Thyroid gland (tissue), 4 donors: ENCODE measurements around the gene THRSP. TPM values are rescaled to one million over a fixed set of nuclear protein-coding genes. Genes with fewer than 3 reads are reported as not detected.

Experiments
- DNase-seq, 2 donors: peaks; one replicate each; pipeline ENCODE4 v3.0.0-alpha.2; 2019
- H3K27ac ChIP-seq, 3 donors: fragments of 200-600 bp; sonication (generic); 1 replicate in 2 of 3; 2 replicates in 1 of 3; pipeline ENCODE4 v1.5.1; 2016 to 2019; ENCODE audit warnings: mild to moderate bottlenecking in 1 of 3, moderate library complexity in 1 of 3
- H3K27me3 ChIP-seq: fragments of 200-600 bp; sonication (generic); one replicate; pipeline ENCODE4 v1.5.1; 2019
- H3K36me3 ChIP-seq, 2 donors: fragments of 200-600 bp; sonication (generic); one replicate each; pipeline ENCODE4 v1.5.1; 2016 to 2019
- H3K4me1 ChIP-seq, 2 donors: fragments of 200-600 bp; sonication (generic); one replicate each; pipeline ENCODE4 v1.5.1; 2017 to 2019
- H3K4me3 ChIP-seq, 3 donors: fragments of 200-600 bp; sonication (generic); replicated peaks in 1 of 3; 1 replicate in 2 of 3; 2 replicates in 1 of 3; pipeline ENCODE4 v1.5.1; 2016; ENCODE audit warnings: mild to moderate bottlenecking in 1 of 3
- H3K9me3 ChIP-seq: fragments of 200-600 bp; sonication (generic); one replicate; pipeline ENCODE4 v1.5.1; 2017
- CTCF ChIP-seq, 6 experiments: fragments of 200-600 bp in 3 of 6; fragments of 450-650 bp in 3 of 6; sonication (generic) in 3 of 6; IDR thresholded peaks; one replicate each; pipeline ENCODE4 v1.5.1; 2016 to 2019; ENCODE audit warnings: antibody characterized with exemption in 6 of 6, mild to moderate bottlenecking in 2 of 6, inconsistent platforms in 1 of 6, moderate library complexity in 1 of 6
- POLR2A ChIP-seq, 2 donors: fragments of 450-650 bp; IDR thresholded peaks; one replicate each; pipeline ENCODE4 v1.6.1; 2017; ENCODE audit warnings: antibody characterized with exemption in 2 of 2, mild to moderate bottlenecking in 2 of 2, moderate library complexity in 1 of 2
- whole genome bisulfite sequencing, 2 donors: methylation state at CpG; one replicate each; pipeline ENCODE4 v1.1.5; 2017; 5-methylcytosine and 5-hydroxymethylcytosine counted together
- intact Hi-C: fragments of 100-400 bp; cut with DNase I; formaldehyde crosslinking; loops from one replicate; pipeline ENCODE4 v1.15.1; 2023
- total RNA-seq, 4 donors: library from RNA; depleted of rRNA; stranded (reverse); fragments of >200 nt; gene quantifications; one replicate each; pipeline ENCODE4 v1.2.3, GENCODE V29; 2016

Gene THRSP
- total RNA-seq, 4 donors from 2014 or later = 0.67 to 7.2 (median 2.8) TPM; not detected in 1

GRCh38 chr11:78036313-78036712, 27.3 kb upstream of the THRSP start:
- intact Hi-C loops = no loop called here
- no peak for DNase-seq
- no peak for TF ChIP-seq CTCF (IDR thresholded peaks at IDR 0.05)
- no peak for TF ChIP-seq POLR2A (IDR thresholded peaks at IDR 0.05)
- no peaks in the 10 kb centered on the region for H3K27me3 ChIP-seq
- no peaks in the 10 kb centered on the region for H3K9me3 ChIP-seq
- no peak overlapping the region for H3K4me3 ChIP-seq
- H3K36me3 ChIP-seq = no peaks in the 10 kb centered on the region
- no peak overlapping the region for H3K27ac ChIP-seq
- peaks cover 14 to 33% of the 10 kb centered on the region in 2 donors for H3K4me1 ChIP-seq
- 80 to 95% methylated on average over 3 of the region's 3 CpGs for WGBS, 2 donors

- peaks cover 14 to 27% of the 10 kb centered on the region in 2 donors for H3K4me1 ChIP-seq
- H3K36me3 ChIP-seq = no peaks in the 10 kb centered on the region
- no peak for TF ChIP-seq POLR2A (IDR thresholded peaks at IDR 0.05)
- no peak for TF ChIP-seq CTCF (IDR thresholded peaks at IDR 0.05)
- intact Hi-C loops = no loop called here
- H3K27ac ChIP-seq = no peak overlapping the region
- no peaks in the 10 kb centered on the region for H3K9me3 ChIP-seq
- WGBS, 2 donors = 42 to 46% methylated on average over 3 of the region's 3 CpGs
- peak in 1 of 2 donors; percentile 20 for DNase-seq
- H3K4me3 ChIP-seq = no peak overlapping the region
- no peaks in the 10 kb centered on the region for H3K27me3 ChIP-seq
These were observed 26.6 kb upstream of the THRSP start for GRCh38 chr11:78037056-78037455.

GRCh38 chr11:78037825-78038620, 25.6 kb upstream of the THRSP start:
- TF ChIP-seq CTCF (IDR thresholded peaks at IDR 0.05) = no peak
- TF ChIP-seq POLR2A (IDR thresholded peaks at IDR 0.05) = no peak
- no peak overlapping the region for H3K4me3 ChIP-seq
- H3K9me3 ChIP-seq = no peaks in the 10 kb centered on the region
- H3K27me3 ChIP-seq = no peaks in the 10 kb centered on the region
- no peak for DNase-seq
- no peaks in the 10 kb centered on the region for H3K36me3 ChIP-seq
- intact Hi-C loops = no loop called here
- H3K4me1 ChIP-seq = peaks cover 14 to 25% of the 10 kb centered on the region in 2 donors
- no peak overlapping the region for H3K27ac ChIP-seq
- WGBS, 2 donors = 81 to 92% methylated on average over 9 of the region's 9 CpGs

GRCh38 chr11:78038697-78039313, 24.9 kb upstream of the THRSP start:
- no peaks in the 10 kb centered on the region for H3K27me3 ChIP-seq
- intact Hi-C loops = no loop called here
- DNase-seq = peak; percentile 20 to 34
- no peak overlapping the region for H3K4me3 ChIP-seq
- H3K4me1 ChIP-seq = peaks cover 14 to 25% of the 10 kb centered on the region in 2 donors
- WGBS, 2 donors = 91 to 93% methylated on average over 8 of the region's 8 CpGs
- no peaks in the 10 kb centered on the region for H3K9me3 ChIP-seq
- H3K27ac ChIP-seq = no peak overlapping the region
- TF ChIP-seq CTCF (IDR thresholded peaks at IDR 0.05) = no peak
- no peak for TF ChIP-seq POLR2A (IDR thresholded peaks at IDR 0.05)
- H3K36me3 ChIP-seq = no peaks in the 10 kb centered on the region

- Histone ChIP-seq H3K36me3 (no peaks in the 10 kb centered on the region), H3K4me3 (no peak overlapping the region), H3K27ac (peak overlapping the region; percentile 66 to 82 (median 68)), H3K4me1 (peaks cover 14 to 25% of the 10 kb centered on the region in 2 donors), H3K9me3 (no peaks in the 10 kb centered on the region), H3K27me3 (no peaks in the 10 kb centered on the region)
- intact Hi-C loops = no loop called here
- no peak for TF ChIP-seq POLR2A (IDR thresholded peaks at IDR 0.05)
- TF ChIP-seq CTCF (IDR thresholded peaks at IDR 0.05) = no peak
- no peak for DNase-seq
- WGBS, 2 donors = 82 to 84% methylated on average over 4 of the region's 4 CpGs
These were observed 24.2 kb upstream of the THRSP start for GRCh38 chr11:78039391-78039918.
